GM12892 (cell line): Measurements from ENCODE around the gene TRIM9.

Experiments
- POLR2A ChIP-seq: IDR thresholded peaks from 2 replicates; pipeline ENCODE4 v1.6.1; 2011; ENCODE audit warnings: low read depth, low read length, control low read depth
- TAF1 ChIP-seq: IDR thresholded peaks from 2 replicates; pipeline ENCODE4 v1.6.1; 2011; ENCODE audit warnings: low read depth, mild to moderate bottlenecking, control low read depth, low read length, borderline replicate concordance

DNA sequence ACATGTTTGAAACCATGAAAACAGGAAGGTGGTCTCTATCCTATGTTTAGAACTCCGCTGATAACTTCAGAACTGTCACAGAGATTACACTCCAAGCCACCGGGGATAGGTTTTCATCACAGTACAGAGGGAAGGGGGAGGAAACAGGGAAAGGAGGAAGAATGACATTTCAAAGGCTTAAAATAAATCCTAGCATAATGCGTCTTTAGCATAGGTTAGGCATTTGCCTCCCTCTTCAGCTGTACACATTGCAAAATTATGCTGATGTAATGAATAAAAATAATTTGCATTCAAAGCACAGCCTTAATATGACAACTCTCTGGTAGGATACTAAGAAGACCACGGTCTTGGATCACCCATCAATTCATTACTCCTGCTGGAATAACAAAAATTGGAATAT, 96.3 kb downstream of the TRIM9 start:
- TF ChIP-seq TAF1 (no peak), POLR2A (no peak)
